ENCODE measurements around the gene PCGF1. TPM values are rescaled to one million over a fixed set of nuclear protein-coding genes. Genes with fewer than 3 reads are reported as not detected.

PCGF1 gene
- total RNA-seq, 1 experiment from 2014 or later, result 33.0 TPM

GRCh38 chr2:74525717-74526648 lies 18.5 kb upstream of the PCGF1 start, which contains the start of gene DQX1:
Gene DQX1, minus strand, starts transcription at chr2:74526231. Its CDS starts 502 bp downstream, at chr2:74525729.
- BruUV-seq (replicated peaks), result no TSS peak
- peaks cover 25% of the 10 kb centered on the region for H3K36me3 ChIP-seq (ENCODE audit: insufficient read depth, low read length, poor library complexity, severe bottlenecking)
- DNase-seq (ENCODE audit: low spot score), result peak; percentile 44
- H3K27ac ChIP-seq (ENCODE audit: low read depth, low read length, poor library complexity, severe bottlenecking), result no peak within 1 kb of the TSS
- H3K27me3 ChIP-seq (replicated peaks; ENCODE audit: insufficient read depth, low read depth, low read length, poor library complexity), result no peaks in the 10 kb centered on the region
- TF ChIP-seq, protein P1, sequence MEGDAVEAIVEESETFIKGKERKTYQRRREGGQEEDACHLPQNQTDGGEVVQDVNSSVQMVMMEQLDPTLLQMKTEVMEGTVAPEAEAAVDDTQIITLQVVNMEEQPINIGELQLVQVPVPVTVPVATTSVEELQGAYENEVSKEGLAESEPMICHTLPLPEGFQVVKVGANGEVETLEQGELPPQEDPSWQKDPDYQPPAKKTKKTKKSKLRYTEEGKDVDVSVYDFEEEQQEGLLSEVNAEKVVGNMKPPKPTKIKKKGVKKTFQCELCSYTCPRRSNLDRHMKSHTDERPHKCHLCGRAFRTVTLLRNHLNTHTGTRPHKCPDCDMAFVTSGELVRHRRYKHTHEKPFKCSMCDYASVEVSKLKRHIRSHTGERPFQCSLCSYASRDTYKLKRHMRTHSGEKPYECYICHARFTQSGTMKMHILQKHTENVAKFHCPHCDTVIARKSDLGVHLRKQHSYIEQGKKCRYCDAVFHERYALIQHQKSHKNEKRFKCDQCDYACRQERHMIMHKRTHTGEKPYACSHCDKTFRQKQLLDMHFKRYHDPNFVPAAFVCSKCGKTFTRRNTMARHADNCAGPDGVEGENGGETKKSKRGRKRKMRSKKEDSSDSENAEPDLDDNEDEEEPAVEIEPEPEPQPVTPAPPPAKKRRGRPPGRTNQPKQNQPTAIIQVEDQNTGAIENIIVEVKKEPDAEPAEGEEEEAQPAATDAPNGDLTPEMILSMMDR (conservative IDR thresholded peaks at IDR 0.05; ENCODE audit: low read depth, low read length), result no peak
- no peak for TF ChIP-seq EZH2 (IDR thresholded peaks at IDR 0.05; ENCODE audit: borderline replicate concordance, low read depth, low read length, poor library complexity, severe bottlenecking)
- ChIA-PET CTCF (no interaction called here), POLR2A (ENCODE audit: low non-redundant PET) (no interaction called here)
- H3K9me3 ChIP-seq (ENCODE audit: low read depth, low read length, poor library complexity, severe bottlenecking), result no peaks in the 10 kb centered on the region
- intact Hi-C loops (cut with micrococcal nuclease; ENCODE audit: unreplicated experiment), result no loop called here
- H3K4me3 ChIP-seq (ENCODE audit: low read depth, low read length, poor library complexity, severe bottlenecking), result no peak within 1 kb of the TSS
- H3K4me1 ChIP-seq (ENCODE audit: insufficient read depth, low read length, poor library complexity, severe bottlenecking), result peaks cover 11% of the 10 kb centered on the region

GRCh38 chr2:74524955-74525716 lies 17.6 kb upstream of the PCGF1 start:
- TF ChIP-seq EZH2 (IDR thresholded peaks at IDR 0.05; ENCODE audit: borderline replicate concordance, low read depth, low read length, poor library complexity, severe bottlenecking), result no peak
- TF ChIP-seq, protein P1 (conservative IDR thresholded peaks at IDR 0.05; ENCODE audit: low read depth, low read length), result no peak

DNA sequence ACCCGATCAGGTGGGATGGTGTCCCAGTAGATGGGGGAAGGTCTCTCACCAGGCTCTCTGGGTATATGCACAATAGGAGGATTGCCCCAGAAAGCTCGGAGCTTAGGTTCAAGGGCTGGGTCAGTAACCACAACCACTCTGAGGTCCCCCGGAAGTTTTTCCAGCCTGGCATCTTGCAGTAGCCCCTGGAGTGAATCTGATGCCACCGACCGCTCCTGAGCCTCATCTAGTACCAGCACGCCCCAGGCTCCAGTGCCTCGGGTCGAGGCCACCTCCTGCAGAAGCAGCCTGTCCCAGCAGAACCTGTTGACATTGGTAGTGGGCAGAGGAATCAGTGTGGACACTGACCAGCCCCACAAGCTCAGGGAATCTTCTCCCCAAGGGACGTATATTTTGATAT lies 16.5 kb upstream of the PCGF1 start:
- H3K9me3 ChIP-seq (ENCODE audit: low read depth, low read length, poor library complexity, severe bottlenecking), result no peaks in the 10 kb centered on the region
- peaks cover 8% of the 10 kb centered on the region for H3K4me1 ChIP-seq (ENCODE audit: insufficient read depth, low read length, poor library complexity, severe bottlenecking)
- intact Hi-C loops (cut with micrococcal nuclease; ENCODE audit: unreplicated experiment), result no loop called here
- DNase-seq (ENCODE audit: low spot score), result no peak
- CTCF ChIA-PET, result no interaction called here
- no TSS peak for BruUV-seq (replicated peaks)
- no peak overlapping the region for H3K4me3 ChIP-seq (ENCODE audit: low read depth, low read length, poor library complexity, severe bottlenecking)
- peaks cover 25% of the 10 kb centered on the region for H3K36me3 ChIP-seq (ENCODE audit: insufficient read depth, low read length, poor library complexity, severe bottlenecking)
- H3K27me3 ChIP-seq (replicated peaks; ENCODE audit: insufficient read depth, low read depth, low read length, poor library complexity), result peaks cover 15% of the 10 kb centered on the region
- POLR2A ChIA-PET (ENCODE audit: low non-redundant PET), result no interaction called here
- no peak overlapping the region for H3K27ac ChIP-seq (ENCODE audit: low read depth, low read length, poor library complexity, severe bottlenecking)
- TF ChIP-seq, protein P1 (conservative IDR thresholded peaks at IDR 0.05; ENCODE audit: low read depth, low read length), result no peak
- TF ChIP-seq EZH2 (IDR thresholded peaks at IDR 0.05; ENCODE audit: borderline replicate concordance, low read depth, low read length, poor library complexity, severe bottlenecking), result no peak

More at GRCh38 chr2:74524955-74525716, 17.6 kb upstream of the PCGF1 start:
- no peaks in the 10 kb centered on the region for H3K9me3 ChIP-seq (ENCODE audit: low read depth, low read length, poor library complexity, severe bottlenecking)
- H3K4me1 ChIP-seq (ENCODE audit: insufficient read depth, low read length, poor library complexity, severe bottlenecking), result peaks cover 8% of the 10 kb centered on the region
- H3K4me3 ChIP-seq (ENCODE audit: low read depth, low read length, poor library complexity, severe bottlenecking), result no peak overlapping the region
- no TSS peak for BruUV-seq (replicated peaks)
- H3K27ac ChIP-seq (ENCODE audit: low read depth, low read length, poor library complexity, severe bottlenecking), result no peak overlapping the region
- H3K27me3 ChIP-seq (replicated peaks; ENCODE audit: insufficient read depth, low read depth, low read length, poor library complexity), result peaks cover 4% of the 10 kb centered on the region
- CTCF ChIA-PET, result no interaction called here
- POLR2A ChIA-PET (ENCODE audit: low non-redundant PET), result no interaction called here
- no peak for DNase-seq (ENCODE audit: low spot score)
- intact Hi-C loops (cut with micrococcal nuclease; ENCODE audit: unreplicated experiment), result no loop called here
- peaks cover 25% of the 10 kb centered on the region for H3K36me3 ChIP-seq (ENCODE audit: insufficient read depth, low read length, poor library complexity, severe bottlenecking)
